Liver (tissue), 9 donors: ENCODE results near the gene ARHGAP6. TPM values are rescaled to one million over a fixed set of nuclear protein-coding genes. Genes with fewer than 3 reads are reported as not detected.

Experiments
- DNase-seq: peaks from one replicate; pipeline ENCODE4 v3.0.0-alpha.2; 2017; ENCODE audit warnings: low spot score
- H3K27ac ChIP-seq, 2 donors: one replicate each; pipeline ENCODE4 v1.7.0; 2013; ENCODE audit warnings: inconsistent platforms in 2 of 2, low read length in 2 of 2, control low read depth in 1 of 2, low read depth in 1 of 2, mild to moderate bottlenecking in 1 of 2
- H3K27me3 ChIP-seq, 4 donors: one replicate each; pipeline versions ENCODE4 v1.6.1 to v1.7.0; 2013; ENCODE audit warnings: low read length in 3 of 4, inconsistent platforms in 1 of 4, mild to moderate bottlenecking in 1 of 4, moderate library complexity in 1 of 4; ENCODE audit not compliant: control insufficient read depth in 4 of 4, insufficient read depth in 4 of 4
- H3K36me3 ChIP-seq, 4 donors: one replicate each; pipeline versions ENCODE4 v1.6.1 to v1.7.0; 2013; ENCODE audit warnings: low read length in 3 of 4, mild to moderate bottlenecking in 3 of 4, low read depth in 1 of 4, moderate library complexity in 1 of 4; ENCODE audit not compliant: control insufficient read depth in 4 of 4, insufficient read depth in 3 of 4
- H3K4me1 ChIP-seq, 4 donors: one replicate each; pipeline versions ENCODE4 v1.6.1 to v1.7.0; 2013; ENCODE audit warnings: low read length in 3 of 4, mild to moderate bottlenecking in 3 of 4, moderate library complexity in 1 of 4; ENCODE audit not compliant: control insufficient read depth in 4 of 4, insufficient read depth in 4 of 4
- H3K4me3 ChIP-seq, 3 donors: one replicate each; pipeline versions ENCODE4 v1.6.1 to v1.7.0; 2013; ENCODE audit warnings: low read length in 3 of 3, control low read depth in 1 of 3, low read depth in 1 of 3, mild to moderate bottlenecking in 1 of 3
- H3K9ac ChIP-seq, 2 donors: one replicate each; pipeline ENCODE4 v1.7.0; 2013; ENCODE audit warnings: low read length in 2 of 2, mild to moderate bottlenecking in 2 of 2, moderate library complexity in 2 of 2, control low read depth in 1 of 2, low read depth in 1 of 2
- H3K9me3 ChIP-seq, 4 donors: one replicate each; pipeline versions ENCODE4 v1.6.1 to v1.7.0; 2013; ENCODE audit warnings: low read length in 3 of 4; ENCODE audit not compliant: control insufficient read depth in 4 of 4
- ATF3 ChIP-seq: IDR thresholded peaks from 2 replicates; pipeline ENCODE4 v1.6.1; 2016; ENCODE audit warnings: antibody characterized with exemption
- MAX ChIP-seq: IDR thresholded peaks from 2 replicates; pipeline ENCODE4 v1.6.1; 2016; ENCODE audit warnings: antibody characterized with exemption
- REST ChIP-seq: IDR thresholded peaks from 2 replicates; pipeline ENCODE4 v1.6.1; 2016; ENCODE audit warnings: antibody characterized with exemption, mild to moderate bottlenecking
- RXRA ChIP-seq, 2 donors: IDR thresholded peaks; 2 replicates each; pipeline ENCODE4 v1.6.1; 2017 to 2018; ENCODE audit warnings: antibody characterized with exemption in 2 of 2, mild to moderate bottlenecking in 1 of 2
- TAF1 ChIP-seq: conservative IDR thresholded peaks from 2 replicates; pipeline ENCODE4 v1.6.1; 2016; ENCODE audit warnings: antibody characterized with exemption, mild to moderate bottlenecking
- WGBS: extraction: QIAGEN DNeasy Blood & Tissue Kit; methylation state at CpG from one replicate; pipeline ENCODE4 v1.1.7; 2013; 5-methylcytosine and 5-hydroxymethylcytosine counted together
- polyA plus RNA-seq, 2 donors: library from polyadenylated mRNA; stranded (reverse) in 1 of 2; unstranded in 1 of 2; fragments of 200-250 nt in 1 of 2; fragments of >200 nt in 1 of 2; fragmentation: Nextera tagmentation in 1 of 2; extraction: Ambion mirVana in 1 of 2; gene quantifications; one replicate each; pipeline versions ENCODE4 v1.2.1 to v1.2.3, GENCODE V29; 2013 to 2015
- total RNA-seq, 2 donors: library from RNA; depleted of rRNA; stranded (reverse); fragments of >200 nt; gene quantifications; one replicate each; pipeline ENCODE4 v1.2.3, GENCODE V29; 2014
- donor health status: healthy.
- donor health status: healthy.
- donor health status: healthy.
- donor health status: healthy.
- donor health status: healthy.

ARHGAP6 gene
- total and polyA plus RNA-seq, 4 donors: 0.10 to 2.2 (median 0.65) TPM

GRCh38 chrX:11352296-11352741 lies 313.4 kb downstream of the ARHGAP6 start:
- H3K4me1 ChIP-seq: no peaks in the 10 kb centered on the region
- WGBS: 86% methylated on average over 1 of the region's 1 CpG

GRCh38 chrX:11351375-11352295 lies 314.1 kb downstream of the ARHGAP6 start:
- H3K9ac ChIP-seq: no peak overlapping the region
- WGBS: 76% methylated on average over 11 of the region's 11 CpGs

More at GRCh38 chrX:11352296-11352741, 313.4 kb downstream of the ARHGAP6 start:
- H3K27me3 ChIP-seq: no peaks in the 10 kb centered on the region
- no peaks in the 10 kb centered on the region for H3K9me3 ChIP-seq
- no peak overlapping the region for H3K9ac ChIP-seq
- H3K4me3 ChIP-seq: no peak overlapping the region
- no peak overlapping the region for H3K27ac ChIP-seq
- DNase-seq: no peak
- no peaks in the 10 kb centered on the region for H3K36me3 ChIP-seq
- no peak for TF ChIP-seq RXRA (IDR thresholded peaks at IDR 0.05)
- no peak for TF ChIP-seq MAX
- no peak for TF ChIP-seq REST

GRCh38 chrX:11349661-11350337 lies 315.9 kb downstream of the ARHGAP6 start:
- no peak for DNase-seq
- H3K27me3 ChIP-seq: no peaks in the 10 kb centered on the region
- H3K4me3 ChIP-seq: no peak overlapping the region
- H3K9me3 ChIP-seq: no peaks in the 10 kb centered on the region
- no peaks in the 10 kb centered on the region for H3K36me3 ChIP-seq
- 77% methylated on average over 2 of the region's 2 CpGs for WGBS
- H3K4me1 ChIP-seq: no peaks in the 10 kb centered on the region
- H3K9ac ChIP-seq: no peak overlapping the region
- H3K27ac ChIP-seq: no peak overlapping the region
- TF ChIP-seq ATF3: no peak

More at GRCh38 chrX:11351375-11352295, 314.1 kb downstream of the ARHGAP6 start:
- H3K9me3 ChIP-seq: no peaks in the 10 kb centered on the region
- no peaks in the 10 kb centered on the region for H3K27me3 ChIP-seq
- no peak for DNase-seq
- no peak overlapping the region for H3K4me3 ChIP-seq
- H3K36me3 ChIP-seq: no peaks in the 10 kb centered on the region
- no peak overlapping the region for H3K27ac ChIP-seq
- H3K4me1 ChIP-seq: no peaks in the 10 kb centered on the region
- no peak for TF ChIP-seq TAF1
